Mesothelial cell of epicardium (in vitro differentiated cells): Measurements from ENCODE around the gene PPIF. TPM values are rescaled to one million over a fixed set of nuclear protein-coding genes. Genes with fewer than 3 reads are reported as not detected.

Source experiments
- DNase-seq, 2 experiments: peaks; one replicate each; pipeline ENCODE4 v3.0.0; 2021; ENCODE audit warnings: low spot score in 2 of 2; ENCODE audit not compliant: unreplicated experiment in 2 of 2
- H3K27ac Mint-ChIP-seq: 2 replicates; pipeline ENCODE4 v1.8.0; 2021; ENCODE audit warnings: mixed read lengths
- H3K27me3 Mint-ChIP-seq: 2 replicates; pipeline ENCODE4 v1.8.0; 2021; ENCODE audit warnings: low read depth, mixed read lengths
- H3K36me3 Mint-ChIP-seq: 2 replicates; pipeline ENCODE4 v1.8.0; 2021; ENCODE audit warnings: mixed read lengths
- H3K4me1 Mint-ChIP-seq: 2 replicates; pipeline ENCODE4 v1.8.0; 2021; ENCODE audit warnings: mixed read lengths
- H3K4me3 Mint-ChIP-seq: 2 replicates; pipeline ENCODE4 v1.8.0; 2021; ENCODE audit warnings: mild to moderate bottlenecking, moderate library complexity, mixed read lengths
- H3K9me3 Mint-ChIP-seq: 2 replicates; pipeline ENCODE4 v1.8.0; 2021; ENCODE audit warnings: mixed read lengths
- total RNA-seq: library from RNA; stranded (reverse); gene quantifications from 3 replicates; pipeline ENCODE4 v1.2.1, GENCODE V29; 2021
- TF ChIP-seq, protein P1 (sequence below): fragments of 200-600 bp; sonication (generic); IDR thresholded peaks from one replicate; pipeline ENCODE4 v1.5.0; 2021; ENCODE audit warnings: antibody characterized with exemption; ENCODE audit not compliant: unreplicated experiment

Gene PPIF
- total RNA-seq: 35.1 to 37.3 TPM (median 36.3 TPM) in 3 replicates

DNA sequence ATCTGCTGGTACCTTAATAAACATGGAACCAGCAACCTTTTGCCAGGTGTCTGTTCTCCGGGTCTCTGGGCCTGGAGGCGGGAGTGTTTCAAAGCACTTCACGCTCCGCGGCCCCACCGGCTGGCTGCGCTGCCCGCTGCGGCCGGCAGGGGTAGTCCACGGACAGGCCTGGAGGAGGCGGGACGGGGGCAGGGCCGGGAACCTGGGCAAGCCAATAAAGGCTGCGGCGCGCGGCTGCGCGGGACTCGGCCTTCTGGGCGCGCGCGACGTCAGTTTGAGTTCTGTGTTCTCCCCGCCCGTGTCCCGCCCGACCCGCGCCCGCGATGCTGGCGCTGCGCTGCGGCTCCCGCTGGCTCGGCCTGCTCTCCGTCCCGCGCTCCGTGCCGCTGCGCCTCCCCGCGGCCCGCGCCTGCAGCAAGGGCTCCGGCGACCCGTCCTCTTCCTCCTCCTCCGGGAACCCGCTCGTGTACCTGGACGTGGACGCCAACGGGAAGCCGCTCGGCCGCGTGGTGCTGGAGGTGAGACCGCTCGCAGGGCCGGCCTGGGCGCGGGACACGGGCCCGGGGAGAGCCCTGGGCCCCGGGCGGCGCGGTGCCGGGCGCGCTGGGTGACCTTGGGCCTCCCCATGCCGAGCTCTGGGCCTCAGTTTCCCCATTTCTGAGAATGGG lies at the start of gene PPIF:
Gene PPIF (plus strand): TSS at position 244 of the 668 bp plus-strand sequence. CDS start 80 bp downstream, at position 324.
- peak within 1 kb of the TSS; percentile 69 for H3K4me3 Mint-ChIP-seq
- peak; percentile 88 to 96 for DNase-seq
- TF ChIP-seq, protein P1, sequence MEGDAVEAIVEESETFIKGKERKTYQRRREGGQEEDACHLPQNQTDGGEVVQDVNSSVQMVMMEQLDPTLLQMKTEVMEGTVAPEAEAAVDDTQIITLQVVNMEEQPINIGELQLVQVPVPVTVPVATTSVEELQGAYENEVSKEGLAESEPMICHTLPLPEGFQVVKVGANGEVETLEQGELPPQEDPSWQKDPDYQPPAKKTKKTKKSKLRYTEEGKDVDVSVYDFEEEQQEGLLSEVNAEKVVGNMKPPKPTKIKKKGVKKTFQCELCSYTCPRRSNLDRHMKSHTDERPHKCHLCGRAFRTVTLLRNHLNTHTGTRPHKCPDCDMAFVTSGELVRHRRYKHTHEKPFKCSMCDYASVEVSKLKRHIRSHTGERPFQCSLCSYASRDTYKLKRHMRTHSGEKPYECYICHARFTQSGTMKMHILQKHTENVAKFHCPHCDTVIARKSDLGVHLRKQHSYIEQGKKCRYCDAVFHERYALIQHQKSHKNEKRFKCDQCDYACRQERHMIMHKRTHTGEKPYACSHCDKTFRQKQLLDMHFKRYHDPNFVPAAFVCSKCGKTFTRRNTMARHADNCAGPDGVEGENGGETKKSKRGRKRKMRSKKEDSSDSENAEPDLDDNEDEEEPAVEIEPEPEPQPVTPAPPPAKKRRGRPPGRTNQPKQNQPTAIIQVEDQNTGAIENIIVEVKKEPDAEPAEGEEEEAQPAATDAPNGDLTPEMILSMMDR: peak; percentile 96
- H3K4me1 Mint-ChIP-seq: peaks cover 14% of the 10 kb centered on the region
- H3K9me3 Mint-ChIP-seq: no peaks in the 10 kb centered on the region
- no peaks in the 10 kb centered on the region for H3K27me3 Mint-ChIP-seq
- H3K36me3 Mint-ChIP-seq: peaks cover 8% of the 10 kb centered on the region
- H3K27ac Mint-ChIP-seq: peak within 1 kb of the TSS; percentile 39

DNA sequence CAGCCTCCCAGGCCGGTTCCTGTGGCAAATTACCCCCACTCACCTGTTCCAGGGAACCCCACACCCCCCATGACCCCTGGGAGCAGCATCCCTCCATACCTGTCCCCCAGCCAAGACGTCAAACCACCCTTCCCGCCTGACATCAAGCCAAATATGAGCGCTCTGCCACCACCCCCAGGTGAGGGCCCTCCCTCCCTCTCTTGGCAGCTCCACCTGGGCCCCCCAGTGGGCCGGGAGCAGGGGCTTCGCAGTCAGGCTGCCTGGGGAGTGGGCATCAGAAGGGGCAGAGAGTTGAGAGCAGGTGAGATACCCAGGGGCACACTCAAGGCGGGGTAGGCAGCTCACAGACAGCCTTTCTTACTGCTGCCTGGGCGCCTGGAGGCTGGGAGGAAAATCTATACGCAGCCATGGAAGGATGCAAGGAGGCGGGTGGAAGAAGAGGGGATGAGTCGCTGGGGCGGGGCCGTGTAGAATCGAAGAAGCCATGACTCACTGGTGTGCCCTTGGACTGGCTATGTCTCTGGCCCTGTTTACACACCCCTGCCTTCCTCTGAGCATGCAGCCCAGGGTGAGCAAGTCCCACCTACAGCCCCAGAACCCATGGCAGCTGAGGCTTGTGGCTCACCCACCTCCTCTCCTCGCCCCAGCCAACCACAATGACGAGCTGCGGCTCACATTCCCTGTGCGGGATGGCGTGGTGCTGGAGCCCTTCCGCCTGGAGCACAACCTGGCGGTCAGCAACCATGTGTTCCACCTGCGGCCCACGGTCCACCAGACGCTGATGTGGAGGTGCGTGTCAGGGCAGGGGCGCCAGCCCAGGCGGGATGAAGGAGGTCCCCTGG lies 48.6 kb upstream of the PPIF start:
- Mint-ChIP-seq H3K27me3 (no peaks in the 10 kb centered on the region), H3K27ac (no peak overlapping the region)

DNA sequence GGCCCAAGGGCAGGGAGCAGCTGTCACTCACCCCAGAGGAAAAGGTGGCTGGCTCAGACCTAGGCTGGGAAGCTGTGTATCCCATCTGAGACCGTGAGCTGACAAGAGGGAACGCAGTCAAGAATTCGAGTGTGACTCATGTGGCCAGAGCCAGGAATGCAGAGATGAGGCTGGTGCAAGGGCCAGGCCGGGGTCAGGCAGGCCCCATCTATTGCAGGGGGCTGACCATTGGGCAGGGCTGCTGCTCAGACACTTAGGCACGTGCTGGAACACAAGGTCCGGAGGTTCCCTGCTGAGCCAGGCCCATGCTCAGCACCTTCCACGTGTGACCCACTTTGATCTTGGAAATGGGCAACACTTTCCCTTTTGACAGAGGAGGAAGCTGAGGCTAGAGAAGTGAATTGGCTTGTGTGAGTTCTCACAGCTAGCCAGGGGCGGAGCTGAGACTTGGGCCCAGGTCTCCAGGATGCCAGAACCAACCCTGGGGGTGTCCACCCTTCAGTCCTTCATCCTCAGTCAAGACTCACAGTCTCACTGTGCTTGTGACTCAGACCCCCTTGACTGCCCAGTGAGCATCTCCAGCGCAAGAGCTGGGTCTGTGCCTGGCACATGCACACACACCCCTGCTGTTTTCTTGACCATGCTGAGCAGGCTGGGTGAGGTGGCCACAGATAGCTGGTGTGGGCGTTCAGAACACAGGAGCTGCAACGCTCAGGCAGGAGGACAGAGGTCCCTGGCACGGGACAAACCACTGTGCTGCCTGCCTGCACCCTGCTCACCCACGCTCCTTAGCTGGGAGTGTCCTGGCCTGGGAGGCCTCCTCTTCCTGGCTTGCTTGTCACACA lies 47.6 kb upstream of the PPIF start:
- no peak overlapping the region for H3K4me3 Mint-ChIP-seq
- H3K4me1 Mint-ChIP-seq: no peaks in the 10 kb centered on the region
- H3K9me3 Mint-ChIP-seq: no peaks in the 10 kb centered on the region
- TF ChIP-seq, protein P1: no peak
- H3K27ac Mint-ChIP-seq: no peak overlapping the region
- no peaks in the 10 kb centered on the region for H3K27me3 Mint-ChIP-seq
- DNase-seq: no peak
- H3K36me3 Mint-ChIP-seq: peaks cover 45% of the 10 kb centered on the region

More for the DNA sequence above, 48.6 kb upstream of the PPIF start:
- Mint-ChIP-seq H3K36me3 (peaks cover 52% of the 10 kb centered on the region), H3K4me1 (no peaks in the 10 kb centered on the region), H3K4me3 (no peak overlapping the region), H3K9me3 (no peaks in the 10 kb centered on the region)
- no peak for DNase-seq
- TF ChIP-seq, protein P1: no peak

DNA sequence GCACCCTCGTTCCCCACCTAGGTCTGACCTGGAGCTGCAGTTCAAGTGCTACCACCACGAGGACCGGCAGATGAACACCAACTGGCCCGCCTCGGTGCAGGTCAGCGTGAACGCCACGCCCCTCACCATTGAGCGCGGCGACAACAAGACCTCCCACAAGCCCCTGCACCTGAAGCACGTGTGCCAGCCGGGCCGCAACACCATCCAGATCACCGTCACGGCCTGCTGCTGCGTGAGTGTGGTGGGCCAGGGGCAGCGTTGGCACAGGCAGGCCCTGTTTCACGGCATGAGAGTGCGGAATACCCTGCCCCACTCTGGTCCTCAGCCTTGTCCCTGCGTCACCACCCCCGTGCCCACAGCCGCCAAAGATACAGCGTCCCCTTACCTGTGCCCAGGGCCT lies 46.6 kb upstream of the PPIF start:
- H3K4me1 Mint-ChIP-seq: no peaks in the 10 kb centered on the region
- no peaks in the 10 kb centered on the region for H3K9me3 Mint-ChIP-seq
- no peaks in the 10 kb centered on the region for H3K27me3 Mint-ChIP-seq
- TF ChIP-seq, protein P1: no peak
- peaks cover 40% of the 10 kb centered on the region for H3K36me3 Mint-ChIP-seq
- H3K27ac Mint-ChIP-seq: no peak overlapping the region
- no peak for DNase-seq
- H3K4me3 Mint-ChIP-seq: no peak overlapping the region

DNA sequence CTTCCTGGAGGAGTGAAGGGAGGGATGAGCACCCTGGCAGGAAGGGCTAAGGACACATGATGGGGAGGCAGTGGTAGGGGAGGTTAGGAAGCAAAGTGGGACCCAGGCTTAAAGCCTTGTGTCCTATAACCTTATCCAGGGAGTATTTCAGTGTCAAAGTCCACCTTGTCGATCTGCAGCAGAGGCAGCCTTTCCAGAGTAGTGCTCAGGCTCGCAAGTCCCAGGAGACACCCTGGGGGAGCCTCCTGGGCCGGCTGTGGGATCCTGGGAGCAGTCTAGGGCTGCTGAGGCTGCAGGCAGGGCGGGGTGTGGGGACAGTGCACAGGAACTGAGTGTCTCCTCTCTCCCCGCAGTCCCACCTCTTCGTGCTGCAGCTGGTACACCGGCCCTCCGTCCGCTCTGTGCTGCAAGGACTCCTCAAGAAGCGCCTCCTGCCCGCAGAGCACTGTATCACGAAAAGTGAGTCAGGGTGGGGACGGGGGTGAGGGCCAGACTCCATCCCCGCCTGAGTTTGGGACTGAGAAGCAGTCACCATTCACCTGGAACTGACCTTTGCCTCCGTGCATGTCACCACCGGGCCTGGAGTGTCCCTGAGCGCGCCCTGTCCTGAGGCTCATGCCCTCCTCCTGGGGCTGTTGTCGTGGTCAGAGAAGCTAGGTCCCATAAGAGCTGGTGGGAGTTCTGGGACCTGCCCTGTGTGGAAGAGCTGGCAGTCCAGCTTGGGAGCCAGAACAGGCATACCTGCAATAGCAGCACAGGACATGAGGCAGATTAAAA lies 45.3 kb upstream of the PPIF start:
- peak overlapping the region; percentile 16 for H3K27ac Mint-ChIP-seq
- no peaks in the 10 kb centered on the region for H3K9me3 Mint-ChIP-seq
- DNase-seq: no peak
- no peaks in the 10 kb centered on the region for H3K4me1 Mint-ChIP-seq
- TF ChIP-seq, protein P1: no peak
- H3K4me3 Mint-ChIP-seq: no peak overlapping the region
- peaks cover 30% of the 10 kb centered on the region for H3K36me3 Mint-ChIP-seq
- H3K27me3 Mint-ChIP-seq: no peaks in the 10 kb centered on the region
